Fibroblast of lung (primary cell): ENCODE results near the gene CNKSR2. TPM values are rescaled to one million over a fixed set of nuclear protein-coding genes. Genes with fewer than 3 reads are reported as not detected.

Source experiments
- DNase-seq, 2 donors: peaks; one replicate each; pipeline versions ENCODE4 v3.0.0 to v3.0.0-alpha.2; 2010; ENCODE audit warnings: low read depth in 2 of 2
- H2AFZ ChIP-seq: 2 replicates; pipeline ENCODE4 v1.5.1; 2012; ENCODE audit warnings: low read length, control low read depth, inconsistent platforms
- H3K27ac ChIP-seq: 2 replicates; pipeline ENCODE4 v1.5.1; 2011; ENCODE audit warnings: low read length, control low read depth; ENCODE audit not compliant: insufficient read depth
- H3K27me3 ChIP-seq: 2 replicates; pipeline ENCODE4 v1.5.1; 2011; ENCODE audit warnings: mild to moderate bottlenecking, low read length; ENCODE audit not compliant: control insufficient read depth, insufficient read depth
- H3K36me3 ChIP-seq: 2 replicates; pipeline ENCODE4 v1.5.1; 2011; ENCODE audit warnings: low read length; ENCODE audit not compliant: control insufficient read depth, insufficient read depth
- H3K4me1 ChIP-seq: 2 replicates; pipeline ENCODE4 v1.5.1; 2011; ENCODE audit warnings: low read length; ENCODE audit not compliant: control insufficient read depth, insufficient read depth; ENCODE audit errors: extremely low read depth
- H3K4me2 ChIP-seq: 2 replicates; pipeline ENCODE4 v1.5.1; 2011; ENCODE audit warnings: low read length, control low read depth; ENCODE audit not compliant: insufficient read depth; ENCODE audit errors: extremely low read depth
- H3K4me3 ChIP-seq, 4 experiments: fragments of 200-600 bp in 1 of 4; sonication (generic) in 1 of 4; replicated peaks in 1 of 4; 2 replicates each; pipeline ENCODE4 v1.5.1; 2011 to 2016; ENCODE audit warnings: low read length in 4 of 4, low read depth in 3 of 4, mild to moderate bottlenecking in 3 of 4, control low read depth in 2 of 4, inconsistent platforms in 1 of 4, mixed read lengths in 1 of 4; ENCODE audit not compliant: insufficient read depth in 1 of 4; ENCODE audit errors: control extremely low read depth in 1 of 4
- H3K79me2 ChIP-seq: 2 replicates; pipeline ENCODE4 v1.5.1; 2012; ENCODE audit warnings: mild to moderate bottlenecking, low read length, inconsistent platforms; ENCODE audit not compliant: control insufficient read depth, insufficient read depth
- H3K9ac ChIP-seq: 2 replicates; pipeline ENCODE4 v1.5.1; 2011; ENCODE audit warnings: mild to moderate bottlenecking, low read length, control low read depth; ENCODE audit not compliant: insufficient read depth
- H3K9me3 ChIP-seq: 2 replicates; pipeline ENCODE4 v1.5.1; 2012; ENCODE audit warnings: low read depth, low read length; ENCODE audit not compliant: control insufficient read depth, insufficient read depth
- H4K20me1 ChIP-seq: 2 replicates; pipeline ENCODE4 v1.5.1; 2011; ENCODE audit warnings: low read length; ENCODE audit not compliant: control insufficient read depth, insufficient read depth; ENCODE audit errors: extremely low read depth
- CTCF ChIP-seq, 2 donors: IDR thresholded peaks in 1 of 2; conservative IDR thresholded peaks in 1 of 2; 1 replicate in 1 of 2; 2 replicates in 1 of 2; pipeline ENCODE4 v1.5.1; 2011 to 2012; ENCODE audit warnings: low read length in 2 of 2, control low read depth in 1 of 2, inconsistent platforms in 1 of 2, low read depth in 1 of 2, mild to moderate bottlenecking in 1 of 2
- EZH2 ChIP-seq: IDR thresholded peaks from 2 replicates; pipeline ENCODE4 v1.5.1; 2012; ENCODE audit warnings: low read length, control low read depth, mild to moderate bottlenecking; ENCODE audit errors: missing control alignments
- polyA plus RNA-seq, 2 donors: library from polyadenylated mRNA; depleted of rRNA in 1 of 2; stranded (reverse) in 1 of 2; unstranded in 1 of 2; fragments of >200 nt; gene quantifications; 2 replicates each; pipeline ENCODE4 v1.2.1, GENCODE V29; 2011 to 2012; ENCODE audit warnings: missing spikeins in 1 of 2
- total RNA-seq: library from RNA; depleted of rRNA; stranded (reverse); fragments of >200 nt; gene quantifications from 2 replicates; pipeline ENCODE4 v1.2.1, GENCODE V29; 2014

The CNKSR2 gene
- total and polyA plus RNA-seq, 2 donors (not counting 1 experiment from before 2014, with no cell fraction given), result 0.16 to 0.33 TPM

- Histone ChIP-seq H3K9ac (no peak overlapping the region), H3K36me3 (no peaks in the 10 kb centered on the region), H3K27me3 (no peaks in the 10 kb centered on the region), H2AFZ (no peak overlapping the region), H3K79me2 (no peaks in the 10 kb centered on the region), H3K4me1 (no peaks in the 10 kb centered on the region), H3K4me3 (no peak overlapping the region), H4K20me1 (no peaks in the 10 kb centered on the region), H3K4me2 (no peak overlapping the region), H3K27ac (no peak overlapping the region), H3K9me3 (no peaks in the 10 kb centered on the region)
- no peak for TF ChIP-seq CTCF (conservative IDR thresholded peaks at IDR 0.05 in 1 of 2, IDR thresholded peaks at IDR 0.05 in 1 of 2; ENCODE audit: low read depth in 1 of 2, low read length in 2 of 2)
- no peak for TF ChIP-seq EZH2
- DNase-seq, result no peak
These were observed 185.2 kb downstream of the CNKSR2 start for GRCh38 chrX:21559417-21559816.

DNA sequence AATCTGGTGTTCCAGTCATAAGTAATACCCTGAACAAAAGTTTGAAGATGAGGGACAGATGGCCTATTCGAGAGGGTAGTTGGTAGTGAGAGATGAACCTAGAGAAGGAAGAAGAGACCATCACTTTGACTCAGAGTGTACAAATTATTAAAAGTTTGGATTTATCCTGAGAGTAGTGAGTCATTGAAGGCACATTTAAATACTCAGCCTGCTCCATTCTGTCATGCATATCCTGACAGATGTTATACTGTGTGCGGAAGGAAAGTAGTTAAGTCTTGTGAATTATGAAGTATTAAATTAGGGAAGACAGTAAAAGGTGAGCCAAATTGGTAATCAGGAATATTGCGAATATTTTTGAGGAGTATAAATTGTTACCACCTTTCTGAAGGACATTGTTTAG lies 190.8 kb downstream of the CNKSR2 start:
- Histone ChIP-seq H3K9me3 (no peaks in the 10 kb centered on the region), H3K4me1 (no peaks in the 10 kb centered on the region), H3K9ac (no peak overlapping the region), H3K36me3 (no peaks in the 10 kb centered on the region), H4K20me1 (no peaks in the 10 kb centered on the region), H3K4me3 (no peak overlapping the region), H3K79me2 (no peaks in the 10 kb centered on the region), H3K27ac (no peak overlapping the region), H3K4me2 (no peak overlapping the region), H2AFZ (no peak overlapping the region), H3K27me3 (no peaks in the 10 kb centered on the region)
- DNase-seq, result no peak
- TF ChIP-seq EZH2, result no peak
- TF ChIP-seq CTCF (conservative IDR thresholded peaks at IDR 0.05 in 1 of 2, IDR thresholded peaks at IDR 0.05 in 1 of 2; ENCODE audit: low read depth in 1 of 2, low read length in 2 of 2), result no peak

DNA sequence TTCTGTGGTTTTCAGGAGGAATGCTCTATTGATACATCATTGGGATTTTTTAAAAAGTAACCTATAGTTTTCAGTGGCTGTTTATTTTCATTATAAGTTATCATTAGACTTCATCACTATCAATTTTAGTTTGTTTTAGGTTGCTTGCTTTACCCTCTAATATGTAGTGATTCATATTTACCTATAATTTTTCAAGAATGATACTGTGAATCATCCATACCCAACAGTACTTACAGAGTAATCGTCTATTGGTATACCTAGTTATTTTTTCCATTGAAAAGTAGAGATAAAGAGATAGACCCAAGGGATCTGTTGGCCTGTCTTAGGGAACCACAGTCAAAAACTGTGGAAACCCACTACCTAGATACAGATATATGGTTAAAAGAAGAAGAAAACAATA lies 200.6 kb downstream of the CNKSR2 start:
- Histone ChIP-seq H3K27me3 (no peaks in the 10 kb centered on the region), H3K36me3 (no peaks in the 10 kb centered on the region), H3K4me3 (no peak overlapping the region), H3K27ac (no peak overlapping the region), H3K9me3 (no peaks in the 10 kb centered on the region), H3K79me2 (no peaks in the 10 kb centered on the region), H3K4me1 (no peaks in the 10 kb centered on the region), H3K4me2 (no peak overlapping the region), H3K9ac (no peak overlapping the region), H2AFZ (no peak overlapping the region), H4K20me1 (no peaks in the 10 kb centered on the region)
- no peak for DNase-seq
- TF ChIP-seq CTCF (conservative IDR thresholded peaks at IDR 0.05 in 1 of 2, IDR thresholded peaks at IDR 0.05 in 1 of 2; ENCODE audit: low read depth in 1 of 2, low read length in 2 of 2) (no peak), EZH2 (no peak)
